Muscle of leg (tissue), 11 donors: ENCODE measurements around the gene HAGH. TPM values are rescaled to one million over a fixed set of nuclear protein-coding genes. Genes with fewer than 3 reads are reported as not detected.

ENCODE experiments used
- DNase-seq: peaks from one replicate; pipeline ENCODE4 v3.0.0; 2013
- H3K27ac ChIP-seq: one replicate; pipeline ENCODE4 v1.5.1; 2013; ENCODE audit warnings: mild to moderate bottlenecking, low read length, control low read depth
- H3K27me3 ChIP-seq: one replicate; pipeline ENCODE4 v1.6.1; 2013; ENCODE audit warnings: low read length; ENCODE audit not compliant: control insufficient read depth, insufficient read depth
- H3K36me3 ChIP-seq: one replicate; pipeline ENCODE4 v1.6.1; 2013; ENCODE audit warnings: low read length; ENCODE audit not compliant: control insufficient read depth, insufficient read depth
- H3K4me1 ChIP-seq: one replicate; pipeline ENCODE4 v1.6.1; 2013; ENCODE audit warnings: low read length; ENCODE audit not compliant: control insufficient read depth, insufficient read depth
- H3K4me3 ChIP-seq: one replicate; pipeline ENCODE4 v1.5.1; 2013; ENCODE audit warnings: low read length, control low read depth
- H3K9me3 ChIP-seq: replicated peaks from 2 replicates; pipeline ENCODE4 v1.6.1; 2013; ENCODE audit warnings: low read depth, low read length; ENCODE audit not compliant: control insufficient read depth
- WGBS: methylation state at CpG from one replicate; pipeline ENCODE4 v1.1.5; 2013; ENCODE audit warnings: missing lambda C conversion rate; ENCODE audit not compliant: insufficient coverage; 5-methylcytosine and 5-hydroxymethylcytosine counted together
- polyA plus RNA-seq, 8 donors: library from polyadenylated mRNA; unstranded; fragments of 120-200 nt; gene quantifications; one replicate each; pipeline versions ENCODE4 v1.2.1 to v1.2.3, GENCODE V29; 2013; ENCODE audit warnings: inconsistent platforms in 1 of 8, low replicate concordance in 1 of 8; ENCODE audit not compliant: insufficient read length in 8 of 8, insufficient read depth in 1 of 8
- total RNA-seq: library from RNA; stranded (reverse); fragments of 120-200 nt; gene quantifications from one replicate; pipeline ENCODE4 v1.2.4, GENCODE V29; 2013

HAGH gene
- total and polyA plus RNA-seq, 9 donors, result 34.6 to 48.6 (median 39.1) TPM

- 73% methylated on average over 15 of the region's 27 CpGs for WGBS
- Histone ChIP-seq H3K4me3 (no peak overlapping the region), H3K9me3 (no peaks in the 10 kb centered on the region), H3K36me3 (peaks cover 59% of the 10 kb centered on the region), H3K27ac (no peak overlapping the region), H3K27me3 (no peaks in the 10 kb centered on the region), H3K4me1 (peaks cover 32% of the 10 kb centered on the region)
- DNase-seq, result no peak
These were observed 57.0 kb downstream of the HAGH start for GRCh38 chr16:1769402-1770300.

DNA sequence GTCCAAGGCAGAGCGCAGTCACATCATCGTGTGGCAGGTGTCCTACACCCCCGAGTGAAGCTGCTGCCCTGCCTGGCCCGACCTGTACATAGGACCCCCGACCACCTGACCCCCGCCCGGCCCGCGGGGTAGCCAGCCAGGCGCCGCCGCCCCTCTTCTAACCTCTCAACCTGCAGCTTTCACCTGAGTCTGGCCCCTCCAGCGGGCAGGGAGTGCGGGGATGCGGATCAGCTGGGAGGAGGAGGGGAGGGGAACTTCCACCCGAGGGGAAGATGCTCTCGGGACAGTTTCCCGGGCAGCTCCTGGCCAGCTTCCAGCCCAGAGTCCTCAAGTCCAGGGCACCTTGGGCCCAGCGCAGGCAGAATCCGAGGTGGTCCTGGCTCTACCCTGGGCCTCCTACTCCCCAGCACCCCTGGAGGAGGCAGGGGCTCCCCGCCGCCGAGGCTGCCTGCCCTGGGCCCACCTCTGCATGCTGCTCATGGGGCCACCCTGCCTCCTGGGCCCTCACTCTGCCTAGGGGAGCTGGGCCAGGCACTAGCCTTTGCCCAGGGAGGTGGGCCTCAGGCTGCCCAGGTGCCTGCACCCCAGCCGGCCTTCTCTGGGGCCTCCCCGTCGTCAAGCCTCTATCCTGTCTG lies 57.7 kb downstream of the HAGH start:
- 67% methylated on average over 13 of the region's 26 CpGs for WGBS
- Histone ChIP-seq H3K4me1 (peaks cover 28% of the 10 kb centered on the region), H3K9me3 (no peaks in the 10 kb centered on the region), H3K27ac (no peak overlapping the region), H3K27me3 (no peaks in the 10 kb centered on the region), H3K36me3 (peaks cover 63% of the 10 kb centered on the region), H3K4me3 (no peak overlapping the region)
- no peak for DNase-seq

DNA sequence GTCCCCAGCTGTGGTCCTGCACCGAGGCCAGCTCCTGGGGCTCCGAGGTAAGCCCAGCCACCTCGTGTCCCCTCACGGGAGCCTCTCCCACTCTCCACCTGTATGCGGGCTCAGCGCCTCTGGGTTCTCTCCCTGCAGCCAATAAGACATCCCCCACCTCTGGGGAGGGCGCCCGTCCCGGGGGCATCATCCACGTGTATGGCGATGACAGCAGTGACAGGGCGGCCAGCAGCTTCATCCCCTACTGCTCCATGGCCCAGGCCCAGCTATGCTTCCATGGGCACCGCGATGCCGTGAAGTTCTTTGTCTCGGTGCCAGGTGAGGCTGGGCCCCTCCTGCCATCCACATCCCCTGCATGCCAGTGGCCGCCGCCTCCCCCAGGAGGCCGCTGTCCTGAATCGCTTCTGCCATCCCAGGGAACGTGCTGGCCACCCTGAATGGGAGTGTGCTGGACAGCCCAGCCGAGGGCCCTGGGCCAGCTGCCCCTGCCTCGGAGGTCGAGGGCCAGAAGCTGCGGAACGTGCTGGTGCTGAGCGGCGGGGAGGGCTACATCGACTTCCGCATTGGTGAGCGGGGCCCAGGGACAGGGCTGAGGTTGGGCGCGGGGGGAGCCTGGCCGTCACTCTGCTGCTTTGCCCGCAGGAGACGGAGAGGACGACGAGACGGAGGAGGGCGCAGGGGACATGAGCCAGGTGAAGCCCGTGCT lies 58.4 kb downstream of the HAGH start:
- H3K4me3 ChIP-seq, result no peak overlapping the region
- no peak overlapping the region for H3K27ac ChIP-seq
- peaks cover 67% of the 10 kb centered on the region for H3K36me3 ChIP-seq
- WGBS, result 79% methylated on average over 41 of the region's 41 CpGs
- H3K9me3 ChIP-seq, result no peaks in the 10 kb centered on the region
- peaks cover 25% of the 10 kb centered on the region for H3K4me1 ChIP-seq
- H3K27me3 ChIP-seq, result no peaks in the 10 kb centered on the region
- no peak for DNase-seq

GRCh38 chr16:1767116-1767994 lies 59.3 kb downstream of the HAGH start:
- H3K36me3 ChIP-seq, result peaks cover 75% of the 10 kb centered on the region
- 92% methylated on average over 30 of the region's 42 CpGs for whole genome bisulfite sequencing
- no peak for DNase-seq

DNA sequence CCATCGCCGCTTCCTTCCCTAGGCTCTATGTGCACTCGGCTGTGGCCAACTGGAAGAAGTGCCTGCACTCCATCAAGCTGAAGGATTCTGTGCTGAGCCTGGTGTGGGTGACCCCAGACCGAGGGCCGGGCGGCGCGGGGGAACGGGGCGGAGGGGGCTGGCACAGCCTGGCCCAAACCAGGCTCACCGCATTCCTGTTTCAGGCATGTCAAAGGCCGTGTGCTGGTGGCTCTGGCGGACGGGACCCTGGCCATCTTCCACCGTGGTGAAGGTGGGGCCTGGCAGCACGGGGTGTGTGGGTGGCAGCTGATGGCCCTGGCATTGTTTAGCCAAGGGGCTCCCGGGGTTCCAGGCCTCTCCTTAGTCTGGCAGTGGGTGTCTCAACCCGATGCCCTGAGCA lies 59.9 kb downstream of the HAGH start:
- Histone ChIP-seq H3K27ac (no peak overlapping the region), H3K36me3 (peaks cover 81% of the 10 kb centered on the region), H3K4me1 (peaks cover 16% of the 10 kb centered on the region), H3K9me3 (no peaks in the 10 kb centered on the region), H3K4me3 (no peak overlapping the region), H3K27me3 (no peaks in the 10 kb centered on the region)
- no peak for DNase-seq
- whole genome bisulfite sequencing, result 91% methylated on average over 18 of the region's 18 CpGs

More at GRCh38 chr16:1767116-1767994, 59.3 kb downstream of the HAGH start:
- Histone ChIP-seq H3K27me3 (no peaks in the 10 kb centered on the region), H3K4me1 (peaks cover 23% of the 10 kb centered on the region), H3K9me3 (no peaks in the 10 kb centered on the region), H3K27ac (no peak overlapping the region), H3K4me3 (no peak overlapping the region)

DNA sequence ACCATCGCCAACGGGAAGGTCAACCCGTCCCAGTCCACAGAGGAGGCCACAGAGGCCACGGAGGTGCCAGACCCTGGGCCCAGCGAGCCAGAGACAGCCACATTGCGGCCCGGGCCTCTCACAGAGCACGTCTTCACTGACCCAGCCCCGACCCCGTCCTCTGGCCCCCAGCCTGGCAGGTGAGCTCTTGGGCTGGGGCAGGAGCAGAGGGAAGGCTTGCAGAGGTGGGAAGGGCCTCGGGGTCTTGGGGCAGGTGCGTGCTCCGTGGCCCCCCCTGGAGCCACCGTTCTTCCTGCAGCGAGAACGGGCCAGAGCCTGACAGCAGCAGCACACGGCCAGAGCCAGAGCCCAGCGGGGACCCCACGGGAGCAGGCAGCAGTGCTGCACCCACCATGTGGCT lies 60.4 kb downstream of the HAGH start:
- Histone ChIP-seq H3K27me3 (no peaks in the 10 kb centered on the region), H3K9me3 (no peaks in the 10 kb centered on the region), H3K4me1 (peaks cover 16% of the 10 kb centered on the region), H3K4me3 (no peak overlapping the region), H3K27ac (no peak overlapping the region), H3K36me3 (peaks cover 82% of the 10 kb centered on the region)
- no peak for DNase-seq
- WGBS, result 89% methylated on average over 15 of the region's 19 CpGs

GRCh38 chr16:1765826-1766225 lies 60.8 kb downstream of the HAGH start:
- Histone ChIP-seq H3K27ac (no peak overlapping the region), H3K36me3 (peaks cover 85% of the 10 kb centered on the region), H3K4me1 (peaks cover 15% of the 10 kb centered on the region), H3K9me3 (no peaks in the 10 kb centered on the region), H3K4me3 (no peak overlapping the region), H3K27me3 (no peaks in the 10 kb centered on the region)
- 89% methylated on average over 22 of the region's 22 CpGs for WGBS
- no peak for DNase-seq

DNA sequence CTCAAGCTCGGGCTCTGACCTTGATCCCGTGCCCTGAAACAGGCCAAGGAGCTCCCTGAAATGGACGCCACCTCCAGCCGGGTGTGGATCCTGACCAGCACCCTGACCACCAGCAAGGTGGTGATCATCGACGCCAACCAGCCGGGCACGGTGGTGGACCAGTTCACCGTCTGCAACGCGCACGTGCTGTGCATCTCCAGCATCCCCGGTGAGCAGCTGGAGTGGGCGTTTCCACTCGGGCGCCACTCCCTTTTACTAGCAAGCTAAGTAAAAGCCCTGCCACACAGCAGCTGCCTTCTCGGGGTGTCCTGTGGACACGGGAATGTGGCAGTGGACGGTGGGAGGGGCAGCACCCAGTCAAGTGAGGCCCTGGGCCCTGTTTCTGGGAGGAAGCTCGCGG lies 61.7 kb downstream of the HAGH start:
- Histone ChIP-seq H3K27ac (no peak overlapping the region), H3K4me1 (peaks cover 6% of the 10 kb centered on the region), H3K9me3 (no peaks in the 10 kb centered on the region), H3K36me3 (peaks cover 91% of the 10 kb centered on the region), H3K27me3 (no peaks in the 10 kb centered on the region), H3K4me3 (no peak overlapping the region)
- 96% methylated on average over 18 of the region's 21 CpGs for WGBS
- no peak for DNase-seq

DNA sequence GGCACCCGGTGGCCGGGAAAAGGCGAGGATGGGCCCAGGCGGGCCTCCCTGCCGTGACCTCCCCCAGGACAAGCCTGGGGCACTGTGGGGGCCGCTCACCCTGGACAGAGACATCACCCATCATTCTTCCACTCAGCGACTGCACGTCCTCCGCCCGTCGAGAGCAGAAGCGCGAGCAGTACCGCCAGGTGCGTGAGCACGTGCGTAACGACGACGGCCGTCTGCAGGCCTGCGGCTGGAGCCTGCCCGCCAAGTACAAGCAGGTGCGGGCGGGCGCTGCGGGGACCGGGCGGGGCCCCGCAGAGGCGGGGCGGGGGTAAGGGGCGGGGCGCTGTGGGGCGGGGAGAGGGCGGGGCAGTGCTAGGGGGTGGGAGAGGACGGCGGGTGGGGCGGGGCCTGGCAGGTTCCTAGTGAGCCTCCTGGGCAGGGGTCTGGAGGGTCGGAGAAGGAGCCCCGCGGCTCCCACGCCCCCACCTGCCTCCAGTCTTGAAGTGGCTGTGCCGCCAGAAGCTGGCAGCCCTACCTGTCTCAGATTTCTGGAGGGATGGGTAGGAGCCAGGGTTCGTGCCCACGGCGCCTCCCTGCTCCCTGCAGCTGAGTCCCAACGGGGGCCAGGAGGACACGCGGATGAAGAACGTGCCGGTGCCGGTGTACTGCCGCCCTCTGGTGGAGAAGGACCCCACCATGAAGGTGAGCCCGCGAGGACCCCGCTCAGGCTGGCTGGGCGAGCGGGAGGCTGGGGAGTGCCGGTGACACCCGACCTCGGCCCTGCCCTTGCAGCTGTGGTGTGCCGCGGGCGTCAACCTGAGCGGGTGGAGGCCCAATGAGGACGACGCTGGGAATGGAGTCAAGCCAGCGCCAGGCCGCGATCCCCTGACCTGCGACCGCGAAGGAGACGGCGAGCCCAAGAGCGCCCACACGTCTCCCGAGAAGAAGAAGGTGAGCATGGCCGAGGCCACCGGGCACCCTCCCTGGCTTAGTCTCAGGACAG lies 62.8 kb downstream of the HAGH start:
- H3K36me3 ChIP-seq, result peaks cover 88% of the 10 kb centered on the region
- no peak overlapping the region for H3K4me3 ChIP-seq
- H3K9me3 ChIP-seq, result no peaks in the 10 kb centered on the region
- no peak for DNase-seq
- 50% methylated on average over 61 of the region's 81 CpGs for WGBS
- H3K4me1 ChIP-seq, result peaks cover 3% of the 10 kb centered on the region
- H3K27me3 ChIP-seq, result no peaks in the 10 kb centered on the region
- no peak overlapping the region for H3K27ac ChIP-seq
